GM19328 (cell line): ENCODE measurements around the gene ATP6V0B.
A peak's percentile ranks its signal among the peaks of the same experiment; 100 is the strongest.

Experiments
- ATAC-seq: cut with Tn5 transposase; IDR thresholded peaks from one replicate; pipeline ENCODE4 v1.9.1; 2021; ENCODE audit warnings: mild to moderate bottlenecking, moderate library complexity; ENCODE audit not compliant: unreplicated experiment

Gene ATP6V0B

DNA sequence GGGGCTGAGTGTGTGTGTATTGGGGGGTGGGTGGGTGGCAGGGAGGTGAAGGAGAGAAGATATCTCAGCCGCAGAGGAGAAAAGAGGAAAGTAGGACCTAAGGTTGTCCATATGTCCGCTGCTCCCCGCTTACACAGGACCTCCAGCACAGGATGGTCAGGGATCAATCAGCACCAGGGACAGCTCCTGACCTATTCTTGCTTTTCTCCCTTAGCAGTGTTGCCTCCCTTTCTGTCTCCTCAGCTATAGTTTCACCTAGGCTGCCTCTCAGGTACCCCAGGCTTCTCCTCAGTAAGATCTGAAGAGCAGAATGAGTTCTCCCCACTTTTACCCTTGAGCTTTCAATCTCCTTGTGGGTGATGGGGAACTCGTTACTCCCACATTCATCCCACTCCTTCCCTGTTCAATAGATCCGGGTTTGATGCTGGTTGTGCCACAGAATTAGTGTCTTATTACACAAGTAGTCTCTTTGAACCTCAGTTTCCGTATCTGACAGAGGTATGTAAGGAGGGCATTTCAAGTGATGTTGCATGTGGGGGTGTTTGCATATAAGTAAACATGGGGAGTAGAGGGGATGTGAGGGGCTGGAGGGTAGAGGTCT is 6.3 kb upstream of the ATP6V0B start:
- no peak for ATAC-seq

DNA sequence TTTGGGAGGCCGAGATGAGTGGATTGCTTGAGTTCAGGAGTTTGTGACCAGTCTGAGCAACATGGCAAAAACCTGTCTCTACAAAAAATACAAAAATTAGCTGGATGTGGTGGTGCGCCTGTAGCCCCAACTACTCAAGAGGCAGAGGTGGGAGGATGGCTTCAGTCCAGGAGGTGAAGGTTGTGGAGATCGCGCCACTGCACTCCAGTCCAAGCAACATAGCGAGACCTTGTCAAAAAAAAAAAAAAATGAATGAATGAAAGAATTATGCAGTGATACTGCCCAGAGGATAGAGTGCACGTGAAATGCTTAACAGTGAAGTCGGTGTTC is 5.4 kb upstream of the ATP6V0B start:
- ATAC-seq, result no peak

DNA sequence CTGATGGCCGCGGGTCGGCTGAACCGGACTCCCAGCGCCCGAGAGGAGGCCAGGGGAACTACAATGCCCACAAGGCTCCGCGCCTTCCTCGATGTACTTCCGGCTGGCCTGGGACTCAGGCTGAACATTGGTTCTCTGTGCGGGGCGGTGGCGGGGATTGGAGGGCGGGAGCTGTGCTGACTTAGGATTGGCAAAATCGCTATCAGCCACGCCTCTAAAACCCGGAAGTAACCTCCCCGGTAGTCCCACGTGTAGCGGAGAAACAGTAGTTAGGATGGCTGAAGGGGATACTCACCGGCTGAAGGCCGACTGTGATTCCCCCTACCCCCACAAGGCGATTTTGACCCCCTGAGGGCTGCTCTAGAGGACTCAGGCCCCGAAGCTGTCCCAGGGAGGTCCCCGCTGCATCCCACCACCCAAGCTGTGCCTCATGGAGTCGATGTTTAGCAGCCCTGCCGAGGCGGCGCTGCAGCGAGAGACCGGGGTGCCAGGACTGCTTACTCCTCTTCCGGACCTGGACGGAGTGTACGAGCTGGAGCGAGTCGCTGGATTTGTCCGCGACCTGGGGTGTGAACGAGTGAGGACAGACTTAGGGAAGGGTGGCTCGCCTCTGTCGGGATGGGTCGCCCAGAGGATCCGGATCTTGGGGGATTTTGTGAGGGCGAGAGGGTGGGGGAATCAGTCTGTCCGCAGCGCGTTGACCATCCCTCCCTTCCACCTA is 4.9 kb upstream of the ATP6V0B start, which contains the start of gene DPH2:
Gene DPH2, plus strand, starts transcription at position 265 of the 721 bp plus-strand sequence. Its CDS starts 166 bp downstream, at position 431.
- ATAC-seq, result peak; percentile 92

DNA sequence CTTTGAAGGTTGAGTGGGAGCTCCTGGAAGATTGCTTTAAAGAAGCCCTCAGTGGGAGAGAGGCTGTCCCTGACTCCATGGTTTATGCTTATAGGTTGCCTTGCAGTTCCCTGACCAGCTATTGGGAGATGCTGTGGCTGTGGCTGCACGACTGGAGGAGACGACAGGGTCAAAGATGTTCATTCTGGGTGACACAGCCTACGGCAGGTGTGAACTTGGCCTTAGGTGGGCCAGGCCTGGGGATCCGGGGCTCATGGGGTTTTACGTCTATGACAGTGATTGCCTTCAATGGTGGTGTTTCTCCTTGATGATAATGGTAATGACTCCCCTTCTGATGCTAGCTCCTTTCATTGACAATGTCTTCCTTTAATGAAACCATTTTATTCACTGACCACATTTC is 4.3 kb upstream of the ATP6V0B start:
- ATAC-seq, result no peak

DNA sequence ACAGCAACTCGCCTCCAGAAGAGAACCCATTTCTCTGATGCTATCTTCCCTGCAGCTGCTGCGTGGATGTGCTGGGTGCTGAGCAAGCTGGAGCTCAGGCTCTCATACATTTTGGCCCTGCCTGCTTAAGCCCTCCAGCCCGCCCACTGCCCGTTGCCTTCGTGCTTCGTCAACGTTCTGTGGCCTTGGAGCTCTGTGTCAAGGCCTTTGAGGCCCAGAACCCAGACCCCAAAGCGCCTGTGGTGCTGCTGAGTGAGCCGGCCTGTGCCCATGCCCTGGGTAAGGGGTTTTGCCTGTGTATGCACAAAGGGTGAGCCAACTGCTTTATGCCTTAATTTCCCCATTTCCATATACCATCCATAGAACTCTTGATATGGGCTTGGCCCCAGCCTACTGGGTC is 3.8 kb upstream of the ATP6V0B start:
- ATAC-seq, result no peak

DNA sequence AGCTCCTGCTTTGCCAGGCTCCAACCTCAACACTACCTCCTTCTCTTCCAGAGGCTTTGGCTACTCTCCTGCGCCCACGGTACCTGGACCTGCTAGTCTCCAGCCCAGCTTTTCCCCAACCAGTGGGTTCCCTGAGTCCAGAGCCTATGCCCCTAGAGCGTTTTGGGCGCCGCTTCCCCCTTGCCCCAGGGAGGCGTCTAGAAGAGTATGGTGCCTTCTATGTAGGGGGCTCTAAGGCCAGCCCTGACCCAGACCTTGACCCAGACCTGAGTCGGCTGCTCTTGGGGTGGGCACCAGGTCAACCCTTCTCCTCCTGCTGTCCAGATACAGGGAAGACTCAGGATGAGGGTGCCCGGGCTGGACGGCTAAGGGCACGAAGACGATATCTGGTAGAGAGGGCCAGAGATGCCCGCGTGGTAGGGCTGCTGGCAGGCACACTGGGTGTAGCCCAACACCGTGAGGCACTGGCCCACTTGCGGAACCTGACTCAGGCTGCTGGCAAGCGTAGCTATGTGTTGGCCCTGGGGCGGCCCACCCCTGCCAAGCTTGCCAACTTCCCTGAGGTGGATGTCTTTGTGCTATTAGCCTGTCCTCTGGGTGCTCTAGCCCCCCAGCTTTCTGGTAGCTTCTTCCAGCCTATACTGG is 3.3 kb upstream of the ATP6V0B start:
- no peak for ATAC-seq

DNA sequence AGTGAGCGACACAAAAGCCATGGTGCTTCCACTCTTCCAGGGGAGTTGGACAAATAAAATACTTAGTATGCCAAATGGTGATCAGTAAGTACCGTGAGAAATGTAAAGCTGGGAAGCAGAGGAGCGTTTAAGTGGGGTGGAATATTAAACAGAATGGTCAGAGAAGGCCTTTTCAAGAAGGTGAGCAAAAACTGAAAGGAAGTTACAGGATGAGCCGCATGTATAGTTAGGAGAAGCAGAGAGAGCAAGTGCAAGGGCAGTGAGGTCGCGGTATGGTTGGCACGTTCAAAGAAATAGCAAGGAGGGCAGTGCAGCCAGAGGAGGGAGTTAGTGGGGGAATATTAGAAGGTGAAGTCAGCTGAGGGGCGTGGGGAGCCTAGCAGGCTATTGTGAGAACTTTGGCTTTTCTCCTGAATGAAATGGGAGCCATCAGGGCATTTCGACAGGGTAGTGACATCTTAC is 748 bp upstream of the ATP6V0B start:
- ATAC-seq, result no peak

DNA sequence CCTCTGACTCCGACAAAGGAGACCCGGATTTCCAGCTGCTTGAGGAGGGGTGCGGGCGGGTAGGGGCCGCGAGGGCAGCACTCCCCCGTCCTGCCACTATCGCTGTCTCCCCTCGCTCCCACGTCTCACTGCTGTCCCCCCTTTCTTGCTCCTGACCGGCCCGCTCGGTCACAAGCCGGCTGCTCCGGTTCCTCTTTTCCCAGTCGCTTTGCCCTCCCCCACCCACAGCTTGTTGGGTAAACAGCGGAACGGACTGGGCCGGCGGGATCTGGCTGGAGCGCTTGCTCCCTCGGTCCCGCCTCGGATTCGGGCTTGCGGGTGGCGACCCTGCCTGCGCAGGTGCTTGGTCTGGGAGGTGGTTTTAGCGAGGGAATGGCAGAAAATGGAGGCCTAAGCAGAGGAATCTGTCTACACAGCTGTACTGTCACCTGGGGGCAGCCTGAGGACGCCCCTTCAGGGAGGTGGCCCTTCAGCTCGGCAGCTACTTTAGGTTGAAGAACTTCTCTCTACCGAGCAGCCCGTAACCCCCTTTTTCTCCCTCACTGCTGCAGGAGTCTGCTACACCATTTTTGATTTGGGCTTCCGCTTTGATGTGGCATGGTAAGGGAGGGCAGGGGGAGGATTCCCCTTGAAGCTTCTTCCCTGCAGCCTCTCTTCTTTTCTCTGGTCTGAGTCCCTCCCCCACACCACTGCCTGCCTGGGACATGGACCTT is 645 bp downstream of the ATP6V0B start:
- ATAC-seq, result no peak

DNA sequence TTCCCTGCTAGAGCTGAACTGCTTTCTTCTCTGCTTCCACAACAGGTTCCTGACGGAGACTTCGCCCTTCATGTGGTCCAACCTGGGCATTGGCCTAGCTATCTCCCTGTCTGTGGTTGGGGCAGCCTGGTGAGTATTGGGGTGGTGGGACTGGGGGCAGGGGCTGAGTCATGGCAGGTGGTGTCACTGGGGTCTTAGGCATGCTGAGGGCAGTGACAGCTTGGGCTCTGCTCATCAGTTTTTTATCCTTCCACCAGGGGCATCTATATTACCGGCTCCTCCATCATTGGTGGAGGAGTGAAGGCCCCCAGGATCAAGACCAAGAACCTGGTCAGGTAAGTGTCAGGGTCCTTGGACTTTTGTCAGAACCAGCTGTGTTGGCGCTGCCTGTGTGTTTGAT is 1.3 kb downstream of the ATP6V0B start:
- ATAC-seq, result no peak

DNA sequence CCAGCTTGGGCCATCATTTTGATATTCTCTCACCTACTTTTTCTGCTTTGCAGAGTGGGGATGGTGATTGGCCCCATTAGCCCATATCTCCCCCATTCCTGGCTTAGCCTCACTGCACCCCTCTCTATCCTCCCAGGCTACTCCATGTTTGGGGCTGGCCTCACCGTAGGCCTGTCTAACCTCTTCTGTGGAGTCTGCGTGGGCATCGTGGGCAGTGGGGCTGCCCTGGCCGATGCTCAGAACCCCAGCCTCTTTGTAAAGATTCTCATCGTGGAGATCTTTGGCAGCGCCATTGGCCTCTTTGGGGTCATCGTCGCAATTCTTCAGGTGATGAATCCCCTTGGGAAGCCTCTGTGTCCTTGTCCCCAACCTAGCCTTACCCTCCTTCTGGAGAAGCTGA is 2.1 kb downstream of the ATP6V0B start:
- ATAC-seq, result no peak

DNA sequence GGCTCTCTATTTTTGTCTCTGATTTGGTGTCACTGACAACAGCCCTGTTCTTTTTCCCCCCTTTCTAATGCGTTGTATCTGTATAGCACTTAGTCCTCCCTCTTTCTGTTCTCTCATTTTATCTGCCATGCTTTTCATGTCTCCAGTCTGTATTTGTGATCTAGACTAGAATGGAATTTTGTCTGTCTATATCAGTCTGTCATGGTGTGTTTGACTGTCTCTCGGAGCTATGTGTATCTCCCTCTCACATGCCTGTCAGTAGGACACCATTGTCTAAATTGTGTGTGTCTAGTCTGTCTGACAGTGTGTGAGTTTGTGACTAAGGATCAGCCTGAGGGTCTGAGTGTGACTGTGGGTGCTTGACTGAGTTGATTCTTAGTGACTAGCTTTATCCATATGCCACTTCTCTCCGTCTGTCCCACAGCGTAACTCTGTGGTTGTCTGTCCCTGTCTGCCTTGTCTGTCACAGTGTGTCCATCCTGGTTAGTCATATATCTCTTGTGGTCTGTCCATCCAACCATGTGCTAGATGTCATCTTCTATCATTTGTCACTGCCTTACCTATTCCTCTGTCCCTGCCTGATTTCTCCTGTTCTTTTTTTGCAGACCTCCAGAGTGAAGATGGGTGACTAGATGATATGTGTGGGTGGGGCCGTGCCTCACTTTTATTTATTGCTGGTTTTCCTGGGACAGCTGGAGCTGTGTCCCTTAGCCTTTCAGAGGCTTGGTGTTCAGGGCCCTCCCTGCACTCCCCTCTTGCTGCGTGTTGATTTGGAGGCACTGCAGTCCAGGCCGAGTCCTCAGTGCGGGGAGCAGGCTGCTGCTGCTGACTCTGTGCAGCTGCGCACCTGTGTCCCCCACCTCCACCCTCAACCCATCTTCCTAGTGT is 2.9 kb downstream of the ATP6V0B start:
- no peak for ATAC-seq

DNA sequence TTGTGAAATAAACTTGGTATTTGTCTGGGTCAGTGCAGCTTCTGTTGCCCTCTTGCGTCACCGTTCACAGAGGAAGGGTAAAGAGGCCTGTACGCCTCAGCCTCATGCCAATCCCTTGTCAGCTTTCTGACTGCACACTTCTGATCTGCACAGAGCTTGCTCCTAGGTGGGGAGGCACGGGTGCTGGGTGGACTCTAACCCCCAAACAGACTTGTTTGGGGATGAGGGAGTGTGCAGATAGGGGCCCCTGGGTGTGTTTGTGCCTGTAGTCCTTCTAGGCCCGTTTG is 3.4 kb downstream of the ATP6V0B start:
- ATAC-seq, result no peak

DNA sequence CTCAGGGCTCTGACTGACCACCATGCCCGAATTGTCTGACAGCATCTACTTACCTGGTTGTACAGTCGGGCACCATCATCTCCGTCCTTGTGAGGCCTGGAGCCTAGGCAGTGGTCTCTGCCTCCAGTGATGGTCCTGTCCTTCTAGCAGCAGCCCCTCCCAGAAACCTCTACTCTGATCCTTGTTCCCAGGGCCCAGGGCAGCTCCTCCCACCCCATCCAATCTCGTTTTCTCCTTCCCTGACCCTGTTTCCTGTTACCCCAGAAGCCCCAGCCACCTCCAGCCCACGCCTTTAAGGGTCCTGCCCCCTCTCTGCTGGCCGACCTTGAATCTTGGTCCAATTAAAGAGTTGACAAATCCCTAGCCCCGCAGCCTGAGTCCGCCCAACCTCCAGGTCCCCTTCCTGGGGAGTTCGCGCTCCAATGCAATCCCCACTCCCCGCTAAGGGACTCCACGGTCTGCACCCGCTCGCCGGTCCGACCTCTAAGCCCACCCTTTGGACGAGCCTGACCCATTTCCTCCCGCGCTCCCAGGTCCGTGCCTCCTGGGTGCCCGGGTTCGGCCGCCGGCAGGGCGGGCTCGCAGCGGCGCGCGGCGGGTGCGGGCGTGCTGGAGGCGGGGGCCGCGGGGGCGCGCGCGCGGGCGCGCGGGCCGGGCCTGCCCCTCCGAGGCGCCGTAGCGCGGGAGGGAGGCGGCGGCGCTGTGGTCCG is 3.9 kb downstream of the ATP6V0B start, which contains the start of gene B4GALT2:
Gene B4GALT2, plus strand, starts transcription at position 660 of the 710 bp plus-strand sequence. CDS start 1,951 bp downstream, outside the sequence.
- ATAC-seq, result no peak

DNA sequence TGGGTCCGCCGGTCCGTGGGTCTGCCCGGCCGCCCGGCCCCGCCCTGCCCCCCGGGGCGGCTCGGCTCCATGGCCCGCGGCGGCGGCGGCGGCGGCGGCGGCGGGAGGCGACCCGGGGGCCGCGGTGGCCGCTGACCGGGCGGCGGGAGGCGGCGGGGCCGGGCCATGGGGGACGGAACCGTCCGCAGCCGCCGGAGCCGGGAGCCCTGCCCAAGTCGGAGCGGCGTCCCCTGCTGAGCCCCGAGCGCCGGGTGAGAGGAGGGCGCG is 4.4 kb downstream of the ATP6V0B start:
- no peak for ATAC-seq

DNA sequence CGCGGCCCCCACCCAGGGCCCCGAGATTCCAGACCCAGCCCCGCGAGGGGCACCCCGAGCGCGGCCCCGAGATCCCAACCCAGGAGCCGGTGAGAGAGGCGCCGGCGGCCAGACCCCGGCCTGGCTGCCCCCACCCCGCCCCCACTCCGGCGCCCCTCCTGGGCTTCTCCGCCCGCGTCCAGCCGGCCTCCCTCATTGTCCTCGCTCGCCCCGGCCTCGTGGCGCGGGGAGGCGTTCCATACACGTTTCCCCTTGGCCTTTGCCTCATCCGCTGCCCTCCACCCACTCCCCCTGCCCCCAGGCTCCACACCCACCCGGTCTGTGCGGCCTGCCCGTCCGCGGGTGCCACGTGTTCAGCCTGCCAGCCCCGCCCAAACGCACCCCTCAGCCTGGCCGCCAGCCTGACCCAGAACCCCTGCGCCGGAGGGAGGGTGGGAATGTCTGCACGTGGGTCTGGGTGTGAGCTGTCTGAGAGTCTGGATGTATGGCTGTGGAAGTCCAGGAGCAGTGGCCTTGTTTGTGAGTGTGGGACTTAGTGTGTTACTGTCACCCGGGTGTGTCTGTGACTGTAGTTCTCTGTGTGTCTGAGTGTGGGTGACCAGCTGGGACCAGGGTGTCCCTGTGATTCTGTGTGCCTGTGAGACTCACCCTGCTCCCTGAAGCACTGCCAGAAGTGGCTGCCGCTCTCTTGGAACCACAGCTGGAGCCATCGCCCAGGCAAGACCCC is 4.9 kb downstream of the ATP6V0B start:
- no peak for ATAC-seq

DNA sequence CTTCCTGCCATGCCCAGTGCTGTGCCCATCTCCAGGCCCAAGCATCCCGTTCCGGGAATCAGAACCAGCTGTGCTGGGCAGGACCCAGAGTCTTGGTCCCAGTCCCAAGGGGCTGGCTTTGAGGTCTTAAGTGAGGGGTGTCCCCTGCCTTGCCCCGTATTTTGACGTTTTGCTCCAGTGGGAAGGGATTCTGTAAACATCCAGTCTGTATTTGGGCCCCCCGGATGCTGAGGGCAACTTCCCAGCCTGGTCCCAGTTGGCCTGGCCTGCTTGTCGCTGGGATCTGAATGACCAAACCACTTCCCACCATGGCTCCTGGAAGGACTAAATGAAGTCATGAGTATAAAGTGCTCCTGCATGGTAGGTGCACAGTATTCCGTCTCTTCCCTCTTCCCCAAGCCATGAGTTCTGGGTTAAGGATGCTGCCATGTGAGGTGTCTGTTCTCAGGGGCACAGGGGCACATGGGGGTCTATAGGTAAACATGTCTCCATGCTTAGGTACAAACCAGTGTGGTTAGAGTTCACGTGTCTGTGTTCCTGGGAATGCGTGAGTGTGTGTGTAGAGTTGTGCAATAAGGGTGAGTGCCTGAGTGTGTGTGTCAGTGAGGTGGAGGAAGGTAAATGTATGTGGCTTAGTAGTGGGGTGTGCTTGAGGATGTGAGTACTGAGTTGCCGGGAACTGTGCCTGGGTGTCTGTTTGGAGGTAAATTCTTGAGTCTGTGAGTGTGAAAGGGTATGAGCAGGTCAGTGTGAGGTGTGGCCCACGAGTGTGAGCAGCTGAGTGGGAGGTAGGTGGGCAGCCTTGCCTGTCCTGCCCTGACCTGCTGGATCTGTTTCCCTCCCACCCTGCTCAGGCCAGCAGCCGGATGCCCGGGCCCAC is 5.7 kb downstream of the ATP6V0B start:
- ATAC-seq, result no peak

DNA sequence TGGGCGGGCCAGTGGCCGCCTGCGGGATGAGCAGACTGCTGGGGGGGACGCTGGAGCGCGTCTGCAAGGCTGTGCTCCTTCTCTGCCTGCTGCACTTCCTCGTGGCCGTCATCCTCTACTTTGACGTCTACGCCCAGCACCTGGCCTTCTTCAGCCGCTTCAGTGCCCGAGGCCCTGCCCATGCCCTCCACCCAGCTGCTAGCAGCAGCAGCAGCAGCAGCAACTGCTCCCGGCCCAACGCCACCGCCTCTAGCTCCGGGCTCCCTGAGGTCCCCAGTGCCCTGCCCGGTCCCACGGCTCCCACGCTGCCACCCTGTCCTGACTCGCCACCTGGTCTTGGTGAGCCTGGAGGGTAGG is 6.4 kb downstream of the ATP6V0B start:
- ATAC-seq, result no peak

DNA sequence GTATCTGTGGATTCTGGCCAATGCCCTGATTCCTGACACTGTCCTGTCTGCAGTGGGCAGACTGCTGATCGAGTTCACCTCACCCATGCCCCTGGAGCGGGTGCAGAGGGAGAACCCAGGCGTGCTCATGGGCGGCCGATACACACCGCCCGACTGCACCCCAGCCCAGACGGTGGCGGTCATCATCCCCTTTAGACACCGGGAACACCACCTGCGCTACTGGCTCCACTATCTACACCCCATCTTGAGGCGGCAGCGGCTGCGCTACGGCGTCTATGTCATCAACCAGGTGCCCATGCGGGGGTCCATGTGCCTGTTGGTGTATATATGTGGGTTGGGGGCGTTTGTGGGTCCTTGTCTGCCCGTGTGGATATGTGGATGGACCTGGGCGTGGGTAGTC is 6.9 kb downstream of the ATP6V0B start:
- no peak for ATAC-seq

DNA sequence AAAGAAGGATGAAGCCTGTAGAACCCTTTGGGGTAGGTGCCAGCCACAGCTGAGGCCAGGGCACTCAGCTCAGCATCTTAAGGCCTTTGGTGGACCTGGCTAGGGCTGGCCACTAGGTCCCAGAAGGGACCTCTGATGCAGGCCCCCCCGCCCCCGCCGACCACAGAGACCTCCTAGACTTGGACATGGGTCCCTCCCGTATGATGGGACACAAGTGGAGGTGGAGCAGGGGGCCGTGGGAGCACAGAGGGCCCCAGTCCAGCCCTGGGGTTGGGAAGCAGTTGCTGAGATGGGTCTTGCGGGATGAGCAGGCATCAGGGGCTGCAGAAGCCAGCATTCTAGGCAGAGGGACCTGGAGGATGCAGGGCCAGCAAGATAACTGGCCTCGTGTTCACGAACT is 7.5 kb downstream of the ATP6V0B start:
- ATAC-seq, result no peak
